Neural cell (in vitro differentiated cells): Measurements from ENCODE around the gene SMAGP. TPM values are rescaled to one million over a fixed set of nuclear protein-coding genes. Genes with fewer than 3 reads are reported as not detected.

Source experiments
- H2AFZ ChIP-seq: fragments of 200-600, 300-800 bp; sonication (generic), shearing (Covaris generic); 2 replicates; pipeline ENCODE4 v1.6.0; 2014; ENCODE audit warnings: low read depth, mild to moderate bottlenecking, antibody characterized with exemption, low read length, moderate library complexity
- H3F3A ChIP-seq: fragments of 200-600 bp; shearing (Covaris generic); 2 replicates; pipeline ENCODE4 v1.6.1; 2016; ENCODE audit warnings: mild to moderate bottlenecking, moderate library complexity, mixed read lengths, antibody characterized with exemption, low read length; ENCODE audit not compliant: insufficient read depth, poor library complexity, severe bottlenecking
- H3K27ac ChIP-seq: fragments of 200-600, 300-800 bp; sonication (generic), shearing (Covaris generic); 2 replicates; pipeline ENCODE4 v1.5.1; 2014; ENCODE audit warnings: mild to moderate bottlenecking, low read length, moderate library complexity
- H3K27me3 ChIP-seq: fragments of 300-800, 200-600 bp; sonication (generic), shearing (Covaris generic); 2 replicates; pipeline ENCODE4 v1.6.0; 2014; ENCODE audit warnings: mild to moderate bottlenecking, low read depth, low read length, moderate library complexity; ENCODE audit not compliant: insufficient read depth
- H3K36me3 ChIP-seq: fragments of 300-800, 200-600 bp; sonication (generic), shearing (Covaris generic); 2 replicates; pipeline ENCODE4 v1.5.1; 2014; ENCODE audit warnings: mild to moderate bottlenecking, antibody characterized with exemption, low read length, moderate library complexity; ENCODE audit not compliant: insufficient read depth
- H3K4me2 ChIP-seq: fragments of 300-800, 200-600 bp; sonication (generic), shearing (Covaris generic); 2 replicates; pipeline ENCODE4 v1.6.0; 2014; ENCODE audit warnings: mild to moderate bottlenecking, low read length
- H3K4me3 ChIP-seq: fragments of 300-800, 200-600 bp; sonication (generic), shearing (Covaris generic); 2 replicates; pipeline ENCODE4 v1.5.1; 2014; ENCODE audit warnings: mild to moderate bottlenecking, low read length, moderate library complexity
- H3K79me2 ChIP-seq: fragments of 200-600 bp; shearing (Covaris generic); replicated peaks from 2 replicates; pipeline ENCODE4 v1.6.0; 2014; ENCODE audit warnings: mild to moderate bottlenecking, low read length, moderate library complexity; ENCODE audit not compliant: insufficient read depth
- H3K9ac ChIP-seq: fragments of 300-800, 200-600 bp; sonication (generic), shearing (Covaris generic); 2 replicates; pipeline ENCODE4 v1.6.1; 2016; ENCODE audit warnings: mild to moderate bottlenecking, low read length, mixed read lengths
- H3K9me2 ChIP-seq: fragments of 200-600 bp; shearing (Covaris generic); 2 replicates; pipeline ENCODE4 v1.6.1; 2016; ENCODE audit warnings: mild to moderate bottlenecking, low read length, mixed read lengths; ENCODE audit not compliant: insufficient read depth
- H3K9me3 ChIP-seq: fragments of 200-600, 300-800 bp; sonication (generic), shearing (Covaris generic); 2 replicates; pipeline ENCODE4 v1.6.1; 2016; ENCODE audit warnings: mild to moderate bottlenecking, mixed run types, low read length, moderate library complexity, mixed read lengths
- H4K20me1 ChIP-seq: fragments of 200-600 bp; shearing (Covaris generic); 2 replicates; pipeline ENCODE4 v1.6.1; 2016; ENCODE audit warnings: mild to moderate bottlenecking, mixed run types; ENCODE audit not compliant: insufficient read depth
- CTCF ChIP-seq: fragments of 450-650 bp; IDR thresholded peaks from 2 replicates; pipeline ENCODE4 v1.5.1; 2014; ENCODE audit warnings: antibody characterized with exemption, mild to moderate bottlenecking, moderate library complexity; ENCODE audit not compliant: poor library complexity, severe bottlenecking
- EP300 ChIP-seq: fragments of 450-650 bp; conservative IDR thresholded peaks from 2 replicates; pipeline ENCODE4 v1.6.1; 2014; ENCODE audit warnings: antibody characterized with exemption, mild to moderate bottlenecking, moderate library complexity; ENCODE audit not compliant: poor library complexity, severe bottlenecking
- EZH2 ChIP-seq: fragments of 200-600, 300-800 bp; shearing (Covaris generic), sonication (generic); IDR thresholded peaks from 2 replicates; pipeline ENCODE4 v1.6.1; 2014; ENCODE audit warnings: antibody characterized with exemption, low read length, borderline replicate concordance, mild to moderate bottlenecking; ENCODE audit not compliant: insufficient read depth, poor library complexity, severe bottlenecking
- MXI1 ChIP-seq: fragments of 450-650 bp; conservative IDR thresholded peaks from 2 replicates; pipeline ENCODE4 v1.6.1; 2014; ENCODE audit warnings: antibody characterized with exemption, mild to moderate bottlenecking; ENCODE audit not compliant: poor library complexity, severe bottlenecking
- POLR2AphosphoS5 ChIP-seq: IDR thresholded peaks from 2 replicates; pipeline ENCODE4 v1.6.1; 2012
- RAD21 ChIP-seq: fragments of 450-650 bp; conservative IDR thresholded peaks from 2 replicates; pipeline ENCODE4 v1.6.1; 2014; ENCODE audit warnings: antibody characterized with exemption, mild to moderate bottlenecking, moderate library complexity
- REST ChIP-seq: IDR thresholded peaks from 2 replicates; pipeline ENCODE4 v1.6.1; 2012; ENCODE audit warnings: borderline replicate concordance
- SMC3 ChIP-seq: fragments of 450-650 bp; conservative IDR thresholded peaks from 2 replicates; pipeline ENCODE4 v1.6.1; 2014; ENCODE audit warnings: antibody characterized with exemption, mild to moderate bottlenecking, moderate library complexity; ENCODE audit not compliant: poor library complexity
- TAF1 ChIP-seq: IDR thresholded peaks from 2 replicates; pipeline ENCODE4 v1.6.1; 2012; ENCODE audit warnings: low read depth
- polyA plus RNA-seq: library from polyadenylated mRNA; depleted of rRNA; stranded (reverse); fragments of >200 nt; gene quantifications from 2 replicates; pipeline ENCODE4 v1.2.3, GENCODE V29; 2014

SMAGP gene
- polyA plus RNA-seq, 1 donor from 2014 or later = not detected

- H3K4me3 ChIP-seq = no peak overlapping the region
- H3K9me3 ChIP-seq = no peaks in the 10 kb centered on the region
- H3K4me2 ChIP-seq = no peak overlapping the region
- H3K27ac ChIP-seq = no peak overlapping the region
- no peak overlapping the region for H2AFZ ChIP-seq
- TF ChIP-seq EP300 (no peak), CTCF (no peak), POLR2AphosphoS5 (no peak), SMC3 (no peak), EZH2 (no peak), MXI1 (no peak), REST (no peak), RAD21 (no peak), TAF1 (no peak)
- H3K9ac ChIP-seq = no peak overlapping the region
- H3K36me3 ChIP-seq = peaks cover 6% of the 10 kb centered on the region
- no peaks in the 10 kb centered on the region for H4K20me1 ChIP-seq
- no peaks in the 10 kb centered on the region for H3K27me3 ChIP-seq
- peaks cover 11% of the 10 kb centered on the region for H3K79me2 ChIP-seq
- no peaks in the 10 kb centered on the region for H3K9me2 ChIP-seq
- no peaks in the 10 kb centered on the region for H3F3A ChIP-seq
These were observed 29.2 kb downstream of the SMAGP start for GRCh38 chr12:51240971-51241370.

- peak within 1 kb of the TSS; percentile 90 for H3K4me2 ChIP-seq
- no peaks in the 10 kb centered on the region for H3K27me3 ChIP-seq
- H3K9ac ChIP-seq = peak within 1 kb of the TSS; percentile 99
- H4K20me1 ChIP-seq = no peaks in the 10 kb centered on the region
- peak within 1 kb of the TSS; percentile 98 for H3K27ac ChIP-seq
- H3F3A ChIP-seq = no peaks in the 10 kb centered on the region
- H3K9me3 ChIP-seq = no peaks in the 10 kb centered on the region
- peaks cover 6% of the 10 kb centered on the region for H3K36me3 ChIP-seq
- TF ChIP-seq MXI1 (peak; percentile 87), SMC3 (peak; percentile 44), RAD21 (peak; percentile 4), TAF1 (no peak), REST (peak; percentile 62), POLR2AphosphoS5 (peak; percentile 97), CTCF (peak; percentile 20), EZH2 (no peak), EP300 (peak; percentile 56)
- H3K79me2 ChIP-seq = peaks cover 11% of the 10 kb centered on the region
- H3K9me2 ChIP-seq = no peaks in the 10 kb centered on the region
- peak within 1 kb of the TSS; percentile 79 for H3K4me3 ChIP-seq
- H2AFZ ChIP-seq = peak within 1 kb of the TSS; percentile 99
These were observed 31.5 kb downstream of the SMAGP start, which contains the start of gene DAZAP2 for GRCh38 chr12:51238510-51239334. DAZAP2 (plus strand) TSS chr12:51238826; CDS start chr12:51238908, 82 bp downstream.
